Omental fat pad (tissue), 4 donors: ENCODE measurements around the gene PTN. TPM values are rescaled to one million over a fixed set of nuclear protein-coding genes. Genes with fewer than 3 reads are reported as not detected.

ENCODE experiments used
- ATAC-seq: fragments of 150-250 bp; one replicate; pipeline ENCODE4 v1.9.1; 2016; ENCODE audit warnings: mild to moderate bottlenecking, moderate library complexity; ENCODE audit not compliant: low FRiP score
- DNase-seq: peaks from one replicate; pipeline ENCODE4 v3.0.0-alpha.2; 2019; ENCODE audit warnings: low spot score
- CTCF ChIP-seq, 3 donors: fragments of 450-650 bp; IDR thresholded peaks; one replicate each; pipeline ENCODE4 v1.5.1; 2016 to 2017; ENCODE audit warnings: antibody characterized with exemption in 3 of 3, mild to moderate bottlenecking in 3 of 3, moderate library complexity in 2 of 3
- total RNA-seq, 4 donors: library from RNA; depleted of rRNA; stranded (reverse); fragments of >200 nt; gene quantifications; one replicate each; pipeline ENCODE4 v1.1.0, GENCODE V29; 2016

The PTN gene
- total RNA-seq, 4 donors from 2014 or later, result 4.8 to 26.1 (median 11.2) TPM

- no peak for DNase-seq
- ATAC-seq, result no peak
- no peak for TF ChIP-seq CTCF (IDR thresholded peaks at IDR 0.05)
Measured at GRCh38 chr7:137295739-137296324, 47.7 kb downstream of the PTN start.

GRCh38 chr7:137289101-137289500 is 54.4 kb downstream of the PTN start:
- ATAC-seq (no peak), DNase-seq (no peak)
- no peak for TF ChIP-seq CTCF (IDR thresholded peaks at IDR 0.05)

- no peak for ATAC-seq
- TF ChIP-seq CTCF (IDR thresholded peaks at IDR 0.05), result no peak
- DNase-seq, result no peak
Measured at GRCh38 chr7:137287651-137288258, 55.8 kb downstream of the PTN start.

- no peak for TF ChIP-seq CTCF (IDR thresholded peaks at IDR 0.05)
- DNase-seq (no peak), ATAC-seq (no peak)
Measured at GRCh38 chr7:137283153-137283552, 60.4 kb downstream of the PTN start.

GRCh38 chr7:137282043-137282442 is 61.5 kb downstream of the PTN start:
- TF ChIP-seq CTCF (IDR thresholded peaks at IDR 0.05), result no peak
- DNase-seq (no peak), ATAC-seq (no peak)

GRCh38 chr7:137276189-137276588 is 67.3 kb downstream of the PTN start:
- no peak for DNase-seq
- TF ChIP-seq CTCF (IDR thresholded peaks at IDR 0.05), result no peak
- no peak for ATAC-seq

- ATAC-seq, result no peak
- TF ChIP-seq CTCF (IDR thresholded peaks at IDR 0.05), result no peak
- DNase-seq, result no peak
Measured at GRCh38 chr7:137272249-137272648, 71.3 kb downstream of the PTN start.
